ENCODE data around the gene CARMIL1.

Gene CARMIL1

GRCh38 chr6:25229671-25230321 is 49.4 kb upstream of the CARMIL1 start (continued):
- no peak for TF ChIP-seq ESRRG (CRISPR knock-in tag; IDR thresholded peaks at IDR 0.05)

DNA sequence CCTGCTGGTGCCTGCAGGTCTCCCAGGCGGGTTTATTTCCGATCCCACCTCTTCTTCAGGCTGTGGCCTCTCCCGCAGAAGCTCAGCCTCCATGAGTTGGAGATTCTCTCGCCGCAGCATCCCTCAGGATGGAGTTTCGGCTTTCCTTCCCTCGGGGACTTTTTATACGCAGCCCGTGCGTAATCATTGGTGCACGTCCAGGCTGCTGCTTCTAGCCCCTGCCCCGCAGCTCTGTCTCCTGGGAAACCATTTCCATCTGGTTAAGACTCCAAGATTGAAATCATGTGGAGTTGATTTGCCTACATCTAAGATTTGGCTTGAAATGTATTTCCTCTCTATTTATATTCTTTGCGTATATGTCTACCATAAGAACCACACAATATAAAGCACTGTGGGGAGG is 46.7 kb upstream of the CARMIL1 start:
- ATAC-seq, result peak; percentile 38
- TF ChIP-seq, protein P1, sequence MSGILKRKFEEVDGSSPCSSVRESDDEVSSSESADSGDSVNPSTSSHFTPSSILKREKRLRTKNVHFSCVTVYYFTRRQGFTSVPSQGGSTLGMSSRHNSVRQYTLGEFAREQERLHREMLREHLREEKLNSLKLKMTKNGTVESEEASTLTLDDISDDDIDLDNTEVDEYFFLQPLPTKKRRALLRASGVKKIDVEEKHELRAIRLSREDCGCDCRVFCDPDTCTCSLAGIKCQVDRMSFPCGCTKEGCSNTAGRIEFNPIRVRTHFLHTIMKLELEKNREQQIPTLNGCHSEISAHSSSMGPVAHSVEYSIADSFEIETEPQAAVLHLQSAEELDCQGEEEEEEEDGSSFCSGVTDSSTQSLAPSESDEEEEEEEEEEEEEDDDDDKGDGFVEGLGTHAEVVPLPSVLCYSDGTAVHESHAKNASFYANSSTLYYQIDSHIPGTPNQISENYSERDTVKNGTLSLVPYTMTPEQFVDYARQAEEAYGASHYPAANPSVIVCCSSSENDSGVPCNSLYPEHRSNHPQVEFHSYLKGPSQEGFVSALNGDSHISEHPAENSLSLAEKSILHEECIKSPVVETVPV (CRISPR knock-in tag; IDR thresholded peaks at IDR 0.05), result no peak
- TF ChIP-seq TCF4 (CRISPR knock-in tag; IDR thresholded peaks at IDR 0.05; ENCODE audit: borderline replicate concordance) (peak; percentile 67), PATZ1 (CRISPR knock-in tag; IDR thresholded peaks at IDR 0.05; ENCODE audit: borderline replicate concordance) (no peak), PPARA (CRISPR knock-in tag; IDR thresholded peaks at IDR 0.05; ENCODE audit: borderline replicate concordance) (no peak)

DNA sequence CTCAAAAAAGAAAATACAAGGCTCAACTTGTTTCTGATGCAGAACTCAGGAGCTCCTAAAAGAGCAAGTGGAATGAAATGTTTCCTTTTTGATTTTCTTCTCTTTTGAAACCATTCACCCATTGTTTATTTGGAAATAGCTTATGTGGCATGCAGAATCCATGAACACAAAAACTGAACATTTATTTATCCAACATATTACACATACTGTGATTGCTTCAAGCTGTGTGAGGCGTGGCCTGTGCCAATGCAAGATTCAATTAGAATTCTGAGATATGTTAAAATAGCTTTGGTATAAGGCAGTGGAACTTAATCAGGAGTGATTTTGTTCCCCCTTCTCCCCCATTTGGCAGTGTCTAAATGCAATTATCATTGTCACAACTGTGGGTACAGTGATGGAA is 45.9 kb upstream of the CARMIL1 start:
- ATAC-seq, result no peak
- TF ChIP-seq, protein P1 (CRISPR knock-in tag; IDR thresholded peaks at IDR 0.05), result no peak
- TF ChIP-seq PPARA (CRISPR knock-in tag; IDR thresholded peaks at IDR 0.05; ENCODE audit: borderline replicate concordance) (no peak), PATZ1 (CRISPR knock-in tag; IDR thresholded peaks at IDR 0.05; ENCODE audit: borderline replicate concordance) (no peak), TOX (CRISPR knock-in tag; IDR thresholded peaks at IDR 0.05; ENCODE audit: borderline replicate concordance) (no peak), ZNF565 (CRISPR knock-in tag; conservative IDR thresholded peaks at IDR 0.05; ENCODE audit: low read depth) (no peak), CSDC2 (CRISPR knock-in tag; IDR thresholded peaks at IDR 0.05) (no peak), TCF4 (CRISPR knock-in tag; IDR thresholded peaks at IDR 0.05; ENCODE audit: borderline replicate concordance) (no peak), ESRRG (CRISPR knock-in tag; IDR thresholded peaks at IDR 0.05) (no peak), ZFP30 (CRISPR knock-in tag; IDR thresholded peaks at IDR 0.05) (no peak), BACH2 (CRISPR knock-in tag; IDR thresholded peaks at IDR 0.05; ENCODE audit: borderline replicate concordance) (no peak), ZNF8 (CRISPR knock-in tag; IDR thresholded peaks at IDR 0.05) (no peak), OSR1 (CRISPR knock-in tag; IDR thresholded peaks at IDR 0.05) (no peak), SNAI2 (CRISPR knock-in tag; IDR thresholded peaks at IDR 0.05) (no peak)
- TF ChIP-seq, protein P2, sequence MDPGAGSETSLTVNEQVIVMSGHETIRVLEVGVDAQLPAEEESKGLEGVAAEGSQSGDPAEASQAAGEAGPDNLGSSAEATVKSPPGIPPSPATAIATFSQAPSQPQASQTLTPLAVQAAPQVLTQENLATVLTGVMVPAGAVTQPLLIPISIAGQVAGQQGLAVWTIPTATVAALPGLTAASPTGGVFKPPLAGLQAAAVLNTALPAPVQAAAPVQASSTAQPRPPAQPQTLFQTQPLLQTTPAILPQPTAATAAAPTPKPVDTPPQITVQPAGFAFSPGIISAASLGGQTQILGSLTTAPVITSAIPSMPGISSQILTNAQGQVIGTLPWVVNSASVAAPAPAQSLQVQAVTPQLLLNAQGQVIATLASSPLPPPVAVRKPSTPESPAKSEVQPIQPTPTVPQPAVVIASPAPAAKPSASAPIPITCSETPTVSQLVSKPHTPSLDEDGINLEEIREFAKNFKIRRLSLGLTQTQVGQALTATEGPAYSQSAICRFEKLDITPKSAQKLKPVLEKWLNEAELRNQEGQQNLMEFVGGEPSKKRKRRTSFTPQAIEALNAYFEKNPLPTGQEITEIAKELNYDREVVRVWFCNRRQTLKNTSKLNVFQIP (CRISPR knock-in tag; IDR thresholded peaks at IDR 0.05; ENCODE audit: borderline replicate concordance, low read depth), result no peak
- TF ChIP-seq, protein P3, sequence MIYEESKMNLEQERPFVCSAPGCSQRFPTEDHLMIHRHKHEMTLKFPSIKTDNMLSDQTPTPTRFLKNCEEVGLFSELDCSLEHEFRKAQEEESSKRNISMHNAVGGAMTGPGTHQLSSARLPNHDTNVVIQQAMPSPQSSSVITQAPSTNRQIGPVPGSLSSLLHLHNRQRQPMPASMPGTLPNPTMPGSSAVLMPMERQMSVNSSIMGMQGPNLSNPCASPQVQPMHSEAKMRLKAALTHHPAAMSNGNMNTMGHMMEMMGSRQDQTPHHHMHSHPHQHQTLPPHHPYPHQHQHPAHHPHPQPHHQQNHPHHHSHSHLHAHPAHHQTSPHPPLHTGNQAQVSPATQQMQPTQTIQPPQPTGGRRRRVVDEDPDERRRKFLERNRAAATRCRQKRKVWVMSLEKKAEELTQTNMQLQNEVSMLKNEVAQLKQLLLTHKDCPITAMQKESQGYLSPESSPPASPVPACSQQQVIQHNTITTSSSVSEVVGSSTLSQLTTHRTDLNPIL (CRISPR knock-in tag; IDR thresholded peaks at IDR 0.05; ENCODE audit: low read depth), result no peak

DNA sequence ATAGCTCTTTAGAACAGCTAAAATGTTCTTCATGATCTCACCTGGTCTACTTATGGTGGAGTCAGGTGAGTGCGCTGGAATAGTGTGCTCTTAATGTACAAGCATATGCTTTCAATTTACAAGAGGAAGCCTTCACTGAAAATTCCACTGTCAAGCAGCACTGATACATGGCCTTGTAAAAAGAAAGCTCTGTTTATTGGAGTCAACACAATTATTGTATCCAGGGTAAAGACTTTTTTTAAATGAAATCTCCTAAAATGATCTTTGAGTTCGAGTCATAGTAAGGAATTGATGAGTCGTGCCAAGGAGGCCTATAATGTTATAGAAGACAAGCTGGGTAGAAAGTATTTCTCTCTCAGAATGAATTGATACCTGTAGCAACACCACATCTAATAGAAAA is 41.6 kb upstream of the CARMIL1 start:
- ATAC-seq, result peak; percentile 75
- TF ChIP-seq ISL1 (CRISPR knock-in tag; IDR thresholded peaks at IDR 0.05), result peak; percentile 63
- TF ChIP-seq, protein P4, sequence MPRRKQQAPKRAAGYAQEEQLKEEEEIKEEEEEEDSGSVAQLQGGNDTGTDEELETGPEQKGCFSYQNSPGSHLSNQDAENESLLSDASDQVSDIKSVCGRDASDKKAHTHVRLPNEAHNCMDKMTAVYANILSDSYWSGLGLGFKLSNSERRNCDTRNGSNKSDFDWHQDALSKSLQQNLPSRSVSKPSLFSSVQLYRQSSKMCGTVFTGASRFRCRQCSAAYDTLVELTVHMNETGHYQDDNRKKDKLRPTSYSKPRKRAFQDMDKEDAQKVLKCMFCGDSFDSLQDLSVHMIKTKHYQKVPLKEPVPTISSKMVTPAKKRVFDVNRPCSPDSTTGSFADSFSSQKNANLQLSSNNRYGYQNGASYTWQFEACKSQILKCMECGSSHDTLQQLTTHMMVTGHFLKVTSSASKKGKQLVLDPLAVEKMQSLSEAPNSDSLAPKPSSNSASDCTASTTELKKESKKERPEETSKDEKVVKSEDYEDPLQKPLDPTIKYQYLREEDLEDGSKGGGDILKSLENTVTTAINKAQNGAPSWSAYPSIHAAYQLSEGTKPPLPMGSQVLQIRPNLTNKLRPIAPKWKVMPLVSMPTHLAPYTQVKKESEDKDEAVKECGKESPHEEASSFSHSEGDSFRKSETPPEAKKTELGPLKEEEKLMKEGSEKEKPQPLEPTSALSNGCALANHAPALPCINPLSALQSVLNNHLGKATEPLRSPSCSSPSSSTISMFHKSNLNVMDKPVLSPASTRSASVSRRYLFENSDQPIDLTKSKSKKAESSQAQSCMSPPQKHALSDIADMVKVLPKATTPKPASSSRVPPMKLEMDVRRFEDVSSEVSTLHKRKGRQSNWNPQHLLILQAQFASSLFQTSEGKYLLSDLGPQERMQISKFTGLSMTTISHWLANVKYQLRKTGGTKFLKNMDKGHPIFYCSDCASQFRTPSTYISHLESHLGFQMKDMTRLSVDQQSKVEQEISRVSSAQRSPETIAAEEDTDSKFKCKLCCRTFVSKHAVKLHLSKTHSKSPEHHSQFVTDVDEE (CRISPR knock-in tag; IDR thresholded peaks at IDR 0.05), result no peak
